Measurements from ENCODE around the gene GUCY2C.

The GUCY2C gene

GRCh38 chr12:14723763-14724162 is 27.4 kb upstream of the GUCY2C start:
- H3K4me3 ChIP-seq (ENCODE audit: low read depth, low read length) = no peak overlapping the region
- peak; percentile 67 for TF ChIP-seq CTCF (IDR thresholded peaks at IDR 0.05; ENCODE audit: control insufficient read depth, extremely low read depth, insufficient read depth)
- peak; percentile 67 for DNase-seq (ENCODE audit: low read depth)

GRCh38 chr12:14716848-14717444 is 20.5 kb upstream of the GUCY2C start:
- no peak for DNase-seq (ENCODE audit: low read depth)
- TF ChIP-seq CTCF (IDR thresholded peaks at IDR 0.05; ENCODE audit: control insufficient read depth, extremely low read depth, insufficient read depth) = peak; percentile 63
- H3K4me3 ChIP-seq (ENCODE audit: low read depth, low read length) = no peak overlapping the region

- H3K4me3 ChIP-seq (ENCODE audit: low read depth, low read length) = no peak overlapping the region
- DNase-seq (ENCODE audit: low read depth) = no peak
- no peak for TF ChIP-seq CTCF (IDR thresholded peaks at IDR 0.05; ENCODE audit: control insufficient read depth, extremely low read depth, insufficient read depth)
These were observed 18.0 kb upstream of the GUCY2C start for GRCh38 chr12:14714437-14714836.

- TF ChIP-seq CTCF (IDR thresholded peaks at IDR 0.05; ENCODE audit: control insufficient read depth, extremely low read depth, insufficient read depth) = no peak
- DNase-seq (ENCODE audit: low read depth) = peak; percentile 82
- H3K4me3 ChIP-seq (ENCODE audit: low read depth, low read length) = no peak overlapping the region
These were observed 14.4 kb upstream of the GUCY2C start for GRCh38 chr12:14710632-14711320.

GRCh38 chr12:14701809-14702568 is 5.6 kb upstream of the GUCY2C start:
- DNase-seq (ENCODE audit: low read depth) = no peak
- no peak overlapping the region for H3K4me3 ChIP-seq (ENCODE audit: low read depth, low read length)
- no peak for TF ChIP-seq CTCF (IDR thresholded peaks at IDR 0.05; ENCODE audit: control insufficient read depth, extremely low read depth, insufficient read depth)

GRCh38 chr12:14700935-14701334 is 4.5 kb upstream of the GUCY2C start:
- no peak for DNase-seq (ENCODE audit: low read depth)
- TF ChIP-seq CTCF (IDR thresholded peaks at IDR 0.05; ENCODE audit: control insufficient read depth, extremely low read depth, insufficient read depth) = no peak

More at GRCh38 chr12:14700935-14701334, 4.5 kb upstream of the GUCY2C start:
- no peak overlapping the region for H3K4me3 ChIP-seq (ENCODE audit: low read depth, low read length)
